Liver (tissue), 9 donors: ENCODE data around the gene TSPAN5. TPM values are rescaled to one million over a fixed set of nuclear protein-coding genes. Genes with fewer than 3 reads are reported as not detected.

Experiments
- DNase-seq: peaks from one replicate; pipeline ENCODE4 v3.0.0-alpha.2; 2017; ENCODE audit warnings: low spot score
- H3K27ac ChIP-seq, 2 donors: one replicate each; pipeline ENCODE4 v1.7.0; 2013; ENCODE audit warnings: inconsistent platforms in 2 of 2, low read length in 2 of 2, control low read depth in 1 of 2, low read depth in 1 of 2, mild to moderate bottlenecking in 1 of 2
- H3K27me3 ChIP-seq, 4 donors: one replicate each; pipeline versions ENCODE4 v1.6.1 to v1.7.0; 2013; ENCODE audit warnings: low read length in 3 of 4, inconsistent platforms in 1 of 4, mild to moderate bottlenecking in 1 of 4, moderate library complexity in 1 of 4; ENCODE audit not compliant: control insufficient read depth in 4 of 4, insufficient read depth in 4 of 4
- H3K36me3 ChIP-seq, 4 donors: one replicate each; pipeline versions ENCODE4 v1.6.1 to v1.7.0; 2013; ENCODE audit warnings: low read length in 3 of 4, mild to moderate bottlenecking in 3 of 4, low read depth in 1 of 4, moderate library complexity in 1 of 4; ENCODE audit not compliant: control insufficient read depth in 4 of 4, insufficient read depth in 3 of 4
- H3K4me1 ChIP-seq, 4 donors: one replicate each; pipeline versions ENCODE4 v1.6.1 to v1.7.0; 2013; ENCODE audit warnings: low read length in 3 of 4, mild to moderate bottlenecking in 3 of 4, moderate library complexity in 1 of 4; ENCODE audit not compliant: control insufficient read depth in 4 of 4, insufficient read depth in 4 of 4
- H3K4me3 ChIP-seq, 3 donors: one replicate each; pipeline versions ENCODE4 v1.6.1 to v1.7.0; 2013; ENCODE audit warnings: low read length in 3 of 3, control low read depth in 1 of 3, low read depth in 1 of 3, mild to moderate bottlenecking in 1 of 3
- H3K9ac ChIP-seq, 2 donors: one replicate each; pipeline ENCODE4 v1.7.0; 2013; ENCODE audit warnings: low read length in 2 of 2, mild to moderate bottlenecking in 2 of 2, moderate library complexity in 2 of 2, control low read depth in 1 of 2, low read depth in 1 of 2
- H3K9me3 ChIP-seq, 4 donors: one replicate each; pipeline versions ENCODE4 v1.6.1 to v1.7.0; 2013; ENCODE audit warnings: low read length in 3 of 4; ENCODE audit not compliant: control insufficient read depth in 4 of 4
- FOXA1 ChIP-seq: IDR thresholded peaks from 2 replicates; pipeline ENCODE4 v1.6.1; 2016; ENCODE audit warnings: antibody characterized with exemption
- FOXA2 ChIP-seq: IDR thresholded peaks from 2 replicates; pipeline ENCODE4 v1.6.1; 2016; ENCODE audit warnings: antibody characterized with exemption
- GABPA ChIP-seq, 2 donors: IDR thresholded peaks in 1 of 2; conservative IDR thresholded peaks in 1 of 2; 2 replicates each; pipeline ENCODE4 v1.6.1; 2016; ENCODE audit warnings: antibody characterized with exemption in 2 of 2, mild to moderate bottlenecking in 1 of 2, moderate library complexity in 1 of 2
- HNF4A ChIP-seq, 2 donors: conservative IDR thresholded peaks; 2 replicates each; pipeline ENCODE4 v1.6.1; 2016; ENCODE audit warnings: antibody characterized with exemption in 2 of 2, mild to moderate bottlenecking in 2 of 2
- HNF4G ChIP-seq: IDR thresholded peaks from 2 replicates; pipeline ENCODE4 v1.6.1; 2016; ENCODE audit warnings: antibody characterized with exemption
- JUND ChIP-seq, 2 donors: IDR thresholded peaks; 2 replicates each; pipeline ENCODE4 v1.6.1; 2016; ENCODE audit warnings: antibody characterized with exemption in 2 of 2
- NR2F2 ChIP-seq: IDR thresholded peaks from 2 replicates; pipeline ENCODE4 v1.6.1; 2016; ENCODE audit warnings: antibody characterized with exemption
- RAD21 ChIP-seq, 2 donors: IDR thresholded peaks; 2 replicates each; pipeline ENCODE4 v1.6.1; 2016; ENCODE audit warnings: antibody characterized with exemption in 2 of 2, mild to moderate bottlenecking in 2 of 2
- RXRA ChIP-seq, 2 donors: IDR thresholded peaks; 2 replicates each; pipeline ENCODE4 v1.6.1; 2017 to 2018; ENCODE audit warnings: antibody characterized with exemption in 2 of 2, mild to moderate bottlenecking in 1 of 2
- SP1 ChIP-seq: IDR thresholded peaks from 2 replicates; pipeline ENCODE4 v1.6.1; 2018; ENCODE audit warnings: antibody characterized with exemption, mild to moderate bottlenecking
- TAF1 ChIP-seq: conservative IDR thresholded peaks from 2 replicates; pipeline ENCODE4 v1.6.1; 2016; ENCODE audit warnings: antibody characterized with exemption, mild to moderate bottlenecking
- YY1 ChIP-seq: IDR thresholded peaks from 2 replicates; pipeline ENCODE4 v1.6.1; 2016; ENCODE audit warnings: antibody characterized with exemption, mild to moderate bottlenecking
- WGBS: extraction: QIAGEN DNeasy Blood & Tissue Kit; methylation state at CpG from one replicate; pipeline ENCODE4 v1.1.7; 2013; 5-methylcytosine and 5-hydroxymethylcytosine counted together
- polyA plus RNA-seq, 2 donors: library from polyadenylated mRNA; stranded (reverse) in 1 of 2; unstranded in 1 of 2; fragments of 200-250 nt in 1 of 2; fragments of >200 nt in 1 of 2; fragmentation: Nextera tagmentation in 1 of 2; extraction: Ambion mirVana in 1 of 2; gene quantifications; one replicate each; pipeline versions ENCODE4 v1.2.1 to v1.2.3, GENCODE V29; 2013 to 2015
- total RNA-seq, 2 donors: library from RNA; depleted of rRNA; stranded (reverse); fragments of >200 nt; gene quantifications; one replicate each; pipeline ENCODE4 v1.2.3, GENCODE V29; 2014
- TF ChIP-seq, protein P1 (sequence below): IDR thresholded peaks from 2 replicates; pipeline ENCODE4 v1.6.1; 2016; ENCODE audit warnings: antibody characterized with exemption
- TF ChIP-seq, protein P2 (sequence below): IDR thresholded peaks from 2 replicates; pipeline ENCODE4 v1.6.1; 2016; ENCODE audit warnings: antibody characterized with exemption
- TF ChIP-seq, protein P3 (sequence below): fragments of 150-350 bp; IDR thresholded peaks from 2 replicates; pipeline ENCODE4 v1.5.1; 2017; ENCODE audit warnings: improper control_type of control experiment, low read depth, low read length; ENCODE audit not compliant: missing input control
- TF ChIP-seq, protein P4 (sequence below): IDR thresholded peaks from 2 replicates; pipeline ENCODE4 v1.6.1; 2016; ENCODE audit warnings: antibody characterized with exemption
- donor health status: healthy.
- donor health status: healthy.
- donor health status: healthy.
- donor health status: healthy.
- donor health status: healthy.

The TSPAN5 gene
- total and polyA plus RNA-seq, 4 donors = 0.36 to 54.0 (median 0.63) TPM

DNA sequence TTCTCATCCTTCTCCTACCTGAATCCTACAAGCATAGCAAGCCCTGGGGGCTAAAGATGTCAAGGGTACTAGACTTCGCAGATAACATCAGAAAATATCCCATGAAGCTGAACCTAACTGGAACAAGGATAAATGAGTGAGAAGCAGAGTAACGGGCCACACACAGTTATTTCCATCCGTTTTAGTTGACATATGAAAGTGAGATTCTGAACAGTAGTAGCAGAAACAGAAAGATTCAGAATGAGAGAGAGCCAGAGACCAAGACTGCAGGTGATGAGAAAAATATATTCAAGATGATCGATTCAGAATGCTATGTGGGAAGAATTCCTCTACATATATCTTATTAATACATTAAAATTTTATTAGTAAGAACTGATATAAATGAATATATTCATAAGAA, 165.1 kb downstream of the TSPAN5 start:
- Histone ChIP-seq H3K27me3 (no peaks in the 10 kb centered on the region), H3K4me3 (no peak overlapping the region), H3K9me3 (no peaks in the 10 kb centered on the region), H3K4me1 (no peaks in the 10 kb centered on the region), H3K36me3 (no peaks in the 10 kb centered on the region), H3K9ac (no peak overlapping the region), H3K27ac (no peak overlapping the region)
- no peak for DNase-seq
- WGBS = 72% methylated on average over 4 of the region's 4 CpGs
- no peak for TF ChIP-seq SP1
- TF ChIP-seq NR2F2 = no peak
- TF ChIP-seq TAF1 = no peak
- TF ChIP-seq YY1 = no peak
- TF ChIP-seq, protein P1, sequence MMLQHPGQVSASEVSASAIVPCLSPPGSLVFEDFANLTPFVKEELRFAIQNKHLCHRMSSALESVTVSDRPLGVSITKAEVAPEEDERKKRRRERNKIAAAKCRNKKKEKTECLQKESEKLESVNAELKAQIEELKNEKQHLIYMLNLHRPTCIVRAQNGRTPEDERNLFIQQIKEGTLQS = no peak
- TF ChIP-seq RAD21 (IDR thresholded peaks at IDR 0.05) = no peak
- TF ChIP-seq, protein P2, sequence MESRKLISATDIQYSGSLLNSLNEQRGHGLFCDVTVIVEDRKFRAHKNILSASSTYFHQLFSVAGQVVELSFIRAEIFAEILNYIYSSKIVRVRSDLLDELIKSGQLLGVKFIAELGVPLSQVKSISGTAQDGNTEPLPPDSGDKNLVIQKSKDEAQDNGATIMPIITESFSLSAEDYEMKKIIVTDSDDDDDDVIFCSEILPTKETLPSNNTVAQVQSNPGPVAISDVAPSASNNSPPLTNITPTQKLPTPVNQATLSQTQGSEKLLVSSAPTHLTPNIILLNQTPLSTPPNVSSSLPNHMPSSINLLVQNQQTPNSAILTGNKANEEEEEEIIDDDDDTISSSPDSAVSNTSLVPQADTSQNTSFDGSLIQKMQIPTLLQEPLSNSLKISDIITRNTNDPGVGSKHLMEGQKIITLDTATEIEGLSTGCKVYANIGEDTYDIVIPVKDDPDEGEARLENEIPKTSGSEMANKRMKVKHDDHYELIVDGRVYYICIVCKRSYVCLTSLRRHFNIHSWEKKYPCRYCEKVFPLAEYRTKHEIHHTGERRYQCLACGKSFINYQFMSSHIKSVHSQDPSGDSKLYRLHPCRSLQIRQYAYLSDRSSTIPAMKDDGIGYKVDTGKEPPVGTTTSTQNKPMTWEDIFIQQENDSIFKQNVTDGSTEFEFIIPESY = no peak
- no peak for TF ChIP-seq FOXA1
- TF ChIP-seq, protein P3, sequence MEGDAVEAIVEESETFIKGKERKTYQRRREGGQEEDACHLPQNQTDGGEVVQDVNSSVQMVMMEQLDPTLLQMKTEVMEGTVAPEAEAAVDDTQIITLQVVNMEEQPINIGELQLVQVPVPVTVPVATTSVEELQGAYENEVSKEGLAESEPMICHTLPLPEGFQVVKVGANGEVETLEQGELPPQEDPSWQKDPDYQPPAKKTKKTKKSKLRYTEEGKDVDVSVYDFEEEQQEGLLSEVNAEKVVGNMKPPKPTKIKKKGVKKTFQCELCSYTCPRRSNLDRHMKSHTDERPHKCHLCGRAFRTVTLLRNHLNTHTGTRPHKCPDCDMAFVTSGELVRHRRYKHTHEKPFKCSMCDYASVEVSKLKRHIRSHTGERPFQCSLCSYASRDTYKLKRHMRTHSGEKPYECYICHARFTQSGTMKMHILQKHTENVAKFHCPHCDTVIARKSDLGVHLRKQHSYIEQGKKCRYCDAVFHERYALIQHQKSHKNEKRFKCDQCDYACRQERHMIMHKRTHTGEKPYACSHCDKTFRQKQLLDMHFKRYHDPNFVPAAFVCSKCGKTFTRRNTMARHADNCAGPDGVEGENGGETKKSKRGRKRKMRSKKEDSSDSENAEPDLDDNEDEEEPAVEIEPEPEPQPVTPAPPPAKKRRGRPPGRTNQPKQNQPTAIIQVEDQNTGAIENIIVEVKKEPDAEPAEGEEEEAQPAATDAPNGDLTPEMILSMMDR = no peak
- TF ChIP-seq HNF4A (conservative IDR thresholded peaks at IDR 0.05) = no peak
- no peak for TF ChIP-seq FOXA2

DNA sequence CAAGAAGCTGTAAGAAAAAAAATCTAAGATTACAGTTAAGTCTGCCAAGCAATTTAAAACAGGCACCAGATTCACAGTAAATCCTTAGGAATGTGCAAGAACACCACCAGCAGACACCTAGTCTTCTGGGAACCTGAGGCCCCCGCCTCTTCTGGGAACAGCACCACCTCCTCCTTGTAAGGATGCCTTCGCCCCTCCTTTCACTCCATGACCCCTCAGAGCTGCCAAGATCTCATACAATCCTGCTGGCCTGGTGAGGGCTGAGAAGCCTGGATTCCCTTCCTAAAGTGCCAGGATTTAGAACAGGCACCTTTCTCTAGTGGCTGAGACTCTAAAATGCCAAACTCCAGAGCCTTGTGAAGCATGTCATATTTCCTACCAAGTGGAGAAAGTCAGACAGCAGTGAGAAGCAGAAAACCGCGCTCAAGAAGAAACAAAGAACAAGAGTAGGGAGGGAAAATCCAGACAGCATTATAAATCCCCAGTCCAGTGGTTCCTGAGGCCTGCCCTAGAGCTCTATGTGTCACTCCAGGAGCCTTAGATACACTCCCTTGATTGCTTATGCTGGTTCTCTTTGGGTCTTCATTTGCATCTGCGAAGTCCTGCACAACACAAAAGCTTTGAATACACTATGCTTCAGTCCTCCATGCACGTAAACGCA, 166.4 kb downstream of the TSPAN5 start:
- H3K4me3 ChIP-seq = no peak overlapping the region
- DNase-seq = no peak
- TF ChIP-seq NR2F2 = no peak
- TF ChIP-seq FOXA2 = no peak
- H3K4me1 ChIP-seq = no peaks in the 10 kb centered on the region
- H3K27me3 ChIP-seq = no peaks in the 10 kb centered on the region
- no peak overlapping the region for H3K27ac ChIP-seq
- H3K9ac ChIP-seq = no peak overlapping the region
- H3K9me3 ChIP-seq = no peaks in the 10 kb centered on the region
- H3K36me3 ChIP-seq = no peaks in the 10 kb centered on the region
- WGBS = 97% methylated on average over 7 of the region's 7 CpGs

DNA sequence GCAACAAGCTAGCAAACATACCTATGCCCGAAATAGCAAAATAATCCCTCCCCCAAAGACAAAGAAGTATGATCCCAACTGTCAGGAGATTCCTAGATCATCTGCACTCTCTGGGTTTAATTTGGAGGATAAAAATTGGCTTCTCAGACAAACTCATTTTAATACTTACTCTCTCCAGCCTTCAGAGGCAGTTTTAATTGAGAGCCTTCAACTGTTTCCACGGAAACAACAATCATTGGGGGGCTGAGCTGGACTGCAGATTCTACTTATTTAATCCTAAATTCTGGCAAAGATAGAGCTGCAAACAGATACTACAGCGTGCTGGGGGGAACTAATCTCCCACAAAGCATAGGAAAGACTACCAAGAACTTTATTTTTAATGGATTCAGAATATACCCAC, 168.2 kb downstream of the TSPAN5 start:
- no peak overlapping the region for H3K9ac ChIP-seq
- no peak for DNase-seq

More for the DNA sequence above, 168.2 kb downstream of the TSPAN5 start:
- H3K27ac ChIP-seq = no peak overlapping the region
- no peaks in the 10 kb centered on the region for H3K36me3 ChIP-seq
- no peaks in the 10 kb centered on the region for H3K9me3 ChIP-seq
- no peak overlapping the region for H3K4me3 ChIP-seq
- H3K27me3 ChIP-seq = no peaks in the 10 kb centered on the region
- H3K4me1 ChIP-seq = no peaks in the 10 kb centered on the region
- 91% methylated on average over 3 of the region's 3 CpGs for whole genome bisulfite sequencing
- TF ChIP-seq RXRA (IDR thresholded peaks at IDR 0.05) (no peak), TAF1 (no peak), SP1 (no peak), HNF4G (no peak), FOXA1 (no peak), GABPA (IDR thresholded peaks at IDR 0.05 in 1 of 2, conservative IDR thresholded peaks at IDR 0.05 in 1 of 2) (no peak), YY1 (no peak), RAD21 (IDR thresholded peaks at IDR 0.05) (no peak), JUND (IDR thresholded peaks at IDR 0.05) (no peak), FOXA2 (no peak)
- TF ChIP-seq, protein P2 = no peak
- TF ChIP-seq, protein P3 = no peak
- TF ChIP-seq, protein P4, sequence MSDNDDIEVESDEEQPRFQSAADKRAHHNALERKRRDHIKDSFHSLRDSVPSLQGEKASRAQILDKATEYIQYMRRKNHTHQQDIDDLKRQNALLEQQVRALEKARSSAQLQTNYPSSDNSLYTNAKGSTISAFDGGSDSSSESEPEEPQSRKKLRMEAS = no peak
- TF ChIP-seq, protein P1 = no peak
